Pulmonary artery endothelial cell (primary cell): ENCODE data around the gene CAPZB. TPM values are rescaled to one million over a fixed set of nuclear protein-coding genes. Genes with fewer than 3 reads are reported as not detected.

Source experiments
- DNase-seq: peaks from one replicate; pipeline ENCODE4 v3.0.0-alpha.2; 2011; ENCODE audit warnings: low read depth, low spot score
- total RNA-seq: library from RNA; depleted of rRNA; stranded (reverse); fragments of >200 nt; gene quantifications from 2 replicates; pipeline ENCODE4 v1.2.3, GENCODE V29; 2014

CAPZB gene
- total RNA-seq, 1 donor from 2014 or later = 113 TPM

DNA sequence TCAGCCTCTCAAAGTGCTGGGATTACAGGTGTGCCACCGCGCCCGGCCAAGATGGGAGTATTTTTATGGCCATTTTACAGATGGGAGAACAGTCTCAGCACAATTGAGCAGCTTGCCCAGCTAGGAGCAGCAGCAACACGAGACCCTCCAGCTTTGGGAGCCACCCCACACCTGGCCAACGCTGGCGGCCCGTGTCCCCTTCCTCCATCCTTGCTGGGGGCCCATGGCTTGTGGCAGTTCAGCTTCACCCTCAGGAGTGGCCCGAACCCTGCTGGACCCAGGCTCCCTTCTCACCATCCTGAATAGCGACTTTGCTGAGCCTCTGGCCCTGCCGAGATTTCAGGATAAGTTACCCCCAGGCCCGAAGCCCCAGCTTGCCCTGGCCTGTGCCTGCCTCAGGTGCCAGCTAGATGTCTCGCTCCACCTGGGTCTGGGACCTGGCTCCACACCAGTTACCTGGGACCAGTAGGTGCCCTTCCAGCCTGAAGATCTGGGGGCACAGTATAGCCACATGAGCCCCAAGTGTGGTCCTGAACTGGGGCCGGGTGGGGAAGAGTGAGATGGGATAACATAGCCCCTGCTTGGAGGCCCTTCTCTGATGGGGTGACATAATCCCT, 154.0 kb downstream of the CAPZB start:
- DNase-seq = no peak

DNA sequence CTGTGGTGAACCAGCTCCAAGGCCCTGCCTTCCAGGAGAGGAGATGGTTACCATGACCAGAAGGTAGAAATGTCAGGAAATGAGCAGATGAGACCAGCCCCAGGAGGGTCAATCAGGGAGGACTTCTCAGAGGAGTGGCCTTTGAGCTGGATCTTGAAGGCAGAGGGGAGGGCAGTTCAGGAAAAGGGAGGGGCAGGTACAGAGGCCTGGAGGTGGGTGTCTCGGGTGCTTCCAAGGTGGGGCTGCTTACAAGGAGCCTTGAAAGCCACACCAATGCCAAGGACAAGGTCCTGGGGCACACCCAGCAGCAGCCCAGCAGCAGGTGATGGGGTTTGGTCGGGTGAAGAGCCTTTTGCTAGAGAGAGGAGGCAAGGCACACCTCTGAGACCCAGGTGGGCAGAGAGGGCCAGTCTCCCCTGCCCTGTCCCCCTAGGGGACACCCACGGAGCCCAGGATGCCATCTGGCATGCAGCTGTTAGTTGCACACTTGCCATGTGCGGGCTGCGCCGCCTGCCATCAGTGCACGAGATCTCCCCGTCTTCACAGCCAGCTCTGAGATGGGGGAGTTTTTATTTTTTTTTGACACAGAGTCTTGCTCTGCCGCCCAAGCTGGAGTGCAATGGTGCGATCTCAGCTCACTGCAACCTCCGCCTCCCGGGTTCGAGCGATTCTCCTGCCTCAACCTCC, 154.7 kb downstream of the CAPZB start:
- no peak for DNase-seq

DNA sequence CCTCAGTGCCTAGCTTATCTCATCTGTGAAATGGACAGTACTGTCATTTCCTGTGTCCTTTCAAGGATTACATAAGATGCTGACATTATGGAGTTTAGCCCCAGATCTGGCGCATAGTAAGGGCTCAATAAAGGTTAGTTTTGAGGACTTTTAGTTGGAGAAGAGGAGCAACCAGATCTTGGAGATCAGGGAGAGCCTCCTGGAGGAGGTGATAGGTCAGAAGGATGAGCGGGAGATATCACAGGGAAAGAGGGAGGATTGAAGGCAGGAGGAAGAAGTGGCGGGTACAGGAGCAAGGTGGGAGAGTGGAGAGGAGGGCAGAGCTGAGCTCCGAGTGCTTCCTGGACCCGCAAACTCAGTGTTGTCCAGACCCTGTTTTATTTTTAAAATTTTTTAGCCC, 155.7 kb downstream of the CAPZB start:
- DNase-seq = no peak

DNA sequence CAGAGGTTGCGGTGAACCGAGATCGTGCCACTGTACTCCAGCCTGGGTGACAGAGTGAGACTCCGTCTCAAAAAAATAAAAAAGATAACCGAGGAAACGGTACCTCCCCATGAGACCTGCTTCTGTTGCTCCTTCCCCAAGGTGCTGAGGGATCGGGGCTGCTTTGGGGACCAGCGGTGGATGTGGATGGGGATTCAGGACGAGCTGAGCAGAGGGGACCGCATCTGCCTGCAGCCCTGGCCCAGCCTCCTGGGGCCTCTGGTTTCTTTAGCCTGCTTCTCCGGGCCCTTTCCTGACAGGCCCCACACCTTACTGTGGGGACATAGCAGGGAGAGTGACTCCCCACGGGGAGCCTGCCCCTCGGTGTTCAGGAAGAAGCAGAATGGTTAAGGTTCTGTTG, 156.2 kb downstream of the CAPZB start:
- DNase-seq = no peak

DNA sequence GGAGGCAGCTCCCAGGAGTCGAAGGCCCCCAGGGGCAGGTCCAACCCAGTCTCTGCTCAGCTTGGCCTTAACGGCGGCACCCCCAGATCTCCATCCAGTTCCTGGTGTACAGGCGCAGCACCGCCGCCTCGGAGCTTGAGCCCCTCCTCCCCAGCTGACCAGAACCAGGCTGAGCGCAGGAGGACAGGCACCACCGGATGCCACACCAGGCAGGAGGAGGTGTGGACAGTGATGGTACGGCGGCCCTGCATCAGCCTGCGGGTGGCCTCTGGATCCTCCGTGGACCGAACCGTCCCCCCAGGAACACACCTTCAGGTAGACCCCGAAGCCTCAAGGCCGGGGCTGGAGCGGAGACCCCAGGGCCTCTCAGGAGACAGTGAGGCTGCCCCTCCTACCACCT, 156.9 kb downstream of the CAPZB start:
- no peak for DNase-seq

DNA sequence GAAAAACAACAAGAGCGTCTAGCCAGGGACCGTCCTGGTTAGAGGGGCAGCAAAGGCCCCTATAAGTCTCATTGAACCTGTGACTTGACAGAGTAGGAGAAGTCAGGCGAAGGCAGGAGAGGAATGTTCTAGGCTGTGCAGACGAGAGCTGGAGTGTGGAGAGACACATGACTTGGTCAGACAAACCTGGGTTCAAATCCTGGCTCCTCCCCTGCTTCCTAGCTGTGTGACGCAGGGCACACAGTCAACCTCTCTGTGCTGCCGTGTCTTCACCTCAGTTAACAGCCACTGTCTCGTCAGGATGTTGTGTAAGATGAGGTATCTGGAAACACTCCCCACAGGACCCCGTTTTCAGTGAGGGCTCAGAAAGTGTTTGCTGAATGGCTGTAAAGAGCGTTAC, 157.6 kb downstream of the CAPZB start:
- no peak for DNase-seq

DNA sequence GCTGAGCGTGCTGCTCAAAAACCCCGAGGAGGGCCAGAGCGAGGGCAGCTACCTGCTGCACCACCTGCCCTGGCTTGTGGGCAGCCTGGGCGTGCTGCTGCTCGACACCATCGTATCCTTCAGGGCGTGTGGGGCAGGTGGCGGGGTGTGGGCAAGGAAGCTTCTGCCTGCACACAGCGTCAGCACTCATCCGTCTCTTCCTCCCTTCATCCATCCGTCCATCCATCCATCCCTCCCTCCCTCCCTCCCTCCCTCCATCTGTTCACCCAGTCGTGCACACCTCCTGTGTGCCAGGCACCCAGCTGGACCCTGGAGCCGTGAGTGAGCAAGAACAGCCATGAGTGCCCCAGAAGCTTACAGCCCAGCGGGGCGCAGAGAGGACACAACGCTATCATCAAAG, 158.0 kb downstream of the CAPZB start:
- DNase-seq = no peak

DNA sequence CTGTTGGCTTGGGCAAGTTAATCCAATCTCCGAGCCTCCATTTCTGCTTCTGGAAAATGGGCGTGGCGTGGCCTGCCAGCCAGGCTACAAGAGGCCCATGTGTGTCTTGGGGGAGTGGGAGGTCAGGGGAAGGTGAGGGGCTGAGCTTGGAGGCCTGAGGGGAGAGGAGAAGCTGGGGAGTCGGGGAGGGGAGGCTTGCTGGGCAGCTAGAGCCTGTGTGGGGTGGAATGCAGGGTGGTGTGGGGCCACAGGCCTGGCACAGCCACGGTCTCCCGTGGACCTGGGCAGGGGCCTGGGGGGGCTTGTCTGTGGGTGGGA, 158.6 kb downstream of the CAPZB start:
- no peak for DNase-seq

DNA sequence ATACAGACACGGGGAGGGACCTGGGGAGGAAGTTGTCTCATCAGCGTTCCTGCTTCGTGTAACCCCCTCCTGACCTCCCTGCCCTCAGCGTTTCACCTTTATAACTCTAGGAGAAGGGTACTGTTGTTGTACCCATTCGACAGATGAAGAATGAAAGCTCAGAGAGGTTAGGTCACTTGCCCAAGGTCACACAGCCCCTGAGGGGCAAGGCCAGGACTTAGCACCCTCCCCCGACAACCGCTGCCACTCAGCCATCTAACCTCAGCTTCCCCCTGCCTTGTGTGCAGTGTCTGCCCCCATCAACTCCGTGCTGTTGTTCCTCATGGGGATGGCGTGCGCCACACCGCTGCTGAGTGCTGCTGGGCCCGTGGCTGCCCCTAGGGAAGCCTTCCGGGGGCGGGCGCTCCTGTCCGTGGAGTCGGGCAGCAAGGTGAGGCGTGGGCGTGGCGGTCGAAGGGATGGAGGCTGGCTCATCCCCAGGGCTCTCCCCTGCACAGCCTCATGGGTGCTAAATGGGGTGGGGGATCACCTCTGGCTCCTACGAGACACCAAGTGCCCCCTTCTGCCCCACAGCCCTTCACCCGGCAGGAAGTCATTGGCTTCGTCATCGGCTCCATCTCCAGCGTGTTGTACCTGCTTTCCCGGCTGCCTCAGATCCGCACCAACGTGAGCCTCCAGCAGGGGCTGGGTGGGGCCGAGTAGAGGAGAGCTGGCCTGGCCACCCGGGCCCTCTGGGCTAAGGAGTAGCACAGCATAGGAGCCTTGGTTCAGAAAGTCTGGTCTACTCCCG, 159.2 kb downstream of the CAPZB start:
- DNase-seq = no peak

DNA sequence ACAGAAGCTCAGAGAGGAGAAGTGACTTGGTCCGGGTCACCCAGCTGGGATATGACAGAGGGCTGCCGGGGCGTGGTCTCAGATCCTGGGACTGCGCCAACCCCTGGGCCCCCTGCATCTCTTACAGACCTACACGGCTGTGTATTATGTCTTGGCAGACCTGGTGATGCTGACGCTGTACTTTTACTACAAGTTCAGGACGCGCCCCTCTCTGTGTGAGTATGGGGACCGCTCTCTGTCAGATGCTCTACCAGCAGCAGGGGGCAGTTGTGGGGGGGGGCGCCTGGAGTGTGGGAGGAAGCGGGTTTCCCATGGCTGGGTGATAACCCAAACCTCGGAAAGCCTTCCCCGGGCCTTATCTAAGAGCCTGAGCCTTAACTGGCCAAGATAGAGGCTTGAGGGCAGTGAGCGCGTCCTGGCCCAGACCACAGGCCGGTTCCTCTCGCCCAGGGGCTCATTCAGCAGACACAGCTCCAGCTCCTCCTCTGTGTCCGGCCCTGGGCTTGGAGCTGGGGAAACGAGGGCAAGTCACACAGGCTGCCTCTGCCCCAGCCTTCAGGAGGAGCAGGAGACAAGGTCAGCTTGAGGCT, 159.9 kb downstream of the CAPZB start:
- no peak for DNase-seq

DNA sequence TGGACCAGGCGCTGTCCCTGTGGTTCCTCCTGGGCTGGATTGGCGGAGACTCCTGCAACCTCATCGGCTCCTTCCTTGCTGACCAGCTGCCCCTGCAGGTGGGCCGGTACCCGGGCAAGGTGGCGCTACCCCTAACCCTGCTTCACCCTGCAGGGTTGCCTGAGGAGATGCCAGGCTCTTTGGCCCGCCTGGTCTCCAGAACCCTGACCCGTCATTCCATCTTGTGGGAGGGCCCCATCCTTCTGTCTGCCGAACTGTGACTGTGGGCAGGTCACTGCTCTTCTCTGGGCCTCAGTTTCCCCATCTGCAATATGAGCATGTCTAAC, 160.7 kb downstream of the CAPZB start:
- no peak for DNase-seq

DNA sequence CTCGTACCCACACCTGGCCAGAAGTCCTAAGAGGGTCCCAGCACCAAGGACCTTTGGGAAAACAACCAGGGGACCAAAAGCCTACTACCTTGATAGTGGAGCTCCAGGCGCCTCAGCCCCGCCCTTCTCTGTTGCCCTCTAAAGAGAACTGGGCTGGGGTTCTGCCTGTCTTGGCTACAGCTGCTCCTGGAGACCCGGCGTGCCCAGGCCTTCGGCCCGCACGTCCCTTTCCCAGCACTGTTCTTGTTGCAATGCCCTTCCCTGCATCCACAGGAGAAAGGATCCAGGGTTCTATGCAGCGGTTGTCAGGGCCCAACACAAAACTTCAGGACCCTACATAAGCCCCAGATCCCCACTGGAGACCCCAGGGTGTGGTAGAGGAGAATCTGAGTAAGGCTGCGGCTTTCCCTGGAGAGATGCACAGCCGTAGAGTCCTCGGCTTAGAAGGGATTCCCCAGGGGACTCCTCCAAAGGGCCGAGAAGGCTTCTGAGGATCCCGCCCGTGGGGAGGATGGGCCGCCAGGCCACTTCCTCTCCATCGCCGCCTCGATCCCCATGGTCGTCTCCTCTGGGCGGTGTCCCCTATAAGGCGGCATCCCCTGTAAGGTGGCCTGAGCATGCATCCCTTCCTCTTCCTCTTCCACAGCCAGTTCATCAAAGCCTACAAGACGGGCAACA, 161.2 kb downstream of the CAPZB start:
- DNase-seq = no peak

DNA sequence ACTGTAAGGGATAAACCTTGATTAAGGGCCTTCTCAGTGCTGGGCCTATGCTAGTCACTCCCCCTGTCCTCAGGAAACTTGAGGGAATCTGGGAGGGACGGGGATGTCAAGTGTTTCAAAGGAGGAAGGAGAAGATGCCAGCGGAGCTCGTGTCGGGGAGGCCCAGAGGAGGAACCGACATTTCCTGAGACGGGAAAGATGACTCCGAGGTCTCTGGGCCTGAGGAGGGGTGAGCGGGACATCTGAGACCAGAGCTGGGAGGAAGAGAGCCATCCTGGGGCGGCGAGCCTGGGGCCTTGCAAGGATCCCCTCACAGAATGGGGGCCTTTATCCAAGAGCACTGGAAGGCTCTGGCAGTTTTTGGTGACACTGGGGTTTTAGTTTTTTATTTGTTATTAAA, 162.9 kb downstream of the CAPZB start:
- DNase-seq = no peak

DNA sequence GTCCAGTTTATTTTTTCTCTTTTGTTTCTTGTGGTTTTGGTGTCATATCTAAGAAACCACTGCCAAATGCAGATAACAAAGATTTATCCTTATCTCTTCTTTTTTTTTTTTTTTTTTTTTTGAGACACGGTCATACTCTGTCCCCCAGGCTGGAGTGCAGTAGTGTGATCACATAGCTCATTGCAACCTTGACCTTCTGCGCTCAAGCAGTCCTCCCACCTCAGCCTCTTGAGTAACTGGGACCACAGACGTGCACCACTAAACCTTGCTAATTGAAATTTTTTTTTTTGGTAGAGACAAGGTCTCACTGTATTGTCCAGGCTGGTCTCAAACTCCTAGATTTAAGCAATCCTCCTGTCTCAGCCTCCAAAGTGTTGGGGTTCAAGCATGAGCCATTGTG, 164.3 kb downstream of the CAPZB start:
- no peak for DNase-seq

DNA sequence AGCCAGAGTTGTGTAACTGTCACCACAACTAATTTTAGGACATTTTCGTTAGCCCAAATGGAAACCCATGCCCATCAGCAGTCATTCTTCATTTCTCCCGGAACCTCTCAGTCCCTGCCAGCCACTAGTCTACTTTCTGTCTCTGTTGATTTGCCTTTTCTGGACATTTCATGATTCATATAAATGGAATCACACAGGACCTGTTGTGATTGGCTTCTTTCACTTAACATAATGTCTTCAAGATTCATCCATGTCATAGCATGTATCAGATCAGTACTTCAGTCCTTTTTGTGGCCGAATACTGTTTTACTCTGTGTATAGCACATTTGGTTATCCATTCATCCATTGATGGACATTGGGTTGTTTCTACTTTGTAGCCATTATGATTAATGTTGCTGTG, 166.1 kb downstream of the CAPZB start:
- DNase-seq = no peak

DNA sequence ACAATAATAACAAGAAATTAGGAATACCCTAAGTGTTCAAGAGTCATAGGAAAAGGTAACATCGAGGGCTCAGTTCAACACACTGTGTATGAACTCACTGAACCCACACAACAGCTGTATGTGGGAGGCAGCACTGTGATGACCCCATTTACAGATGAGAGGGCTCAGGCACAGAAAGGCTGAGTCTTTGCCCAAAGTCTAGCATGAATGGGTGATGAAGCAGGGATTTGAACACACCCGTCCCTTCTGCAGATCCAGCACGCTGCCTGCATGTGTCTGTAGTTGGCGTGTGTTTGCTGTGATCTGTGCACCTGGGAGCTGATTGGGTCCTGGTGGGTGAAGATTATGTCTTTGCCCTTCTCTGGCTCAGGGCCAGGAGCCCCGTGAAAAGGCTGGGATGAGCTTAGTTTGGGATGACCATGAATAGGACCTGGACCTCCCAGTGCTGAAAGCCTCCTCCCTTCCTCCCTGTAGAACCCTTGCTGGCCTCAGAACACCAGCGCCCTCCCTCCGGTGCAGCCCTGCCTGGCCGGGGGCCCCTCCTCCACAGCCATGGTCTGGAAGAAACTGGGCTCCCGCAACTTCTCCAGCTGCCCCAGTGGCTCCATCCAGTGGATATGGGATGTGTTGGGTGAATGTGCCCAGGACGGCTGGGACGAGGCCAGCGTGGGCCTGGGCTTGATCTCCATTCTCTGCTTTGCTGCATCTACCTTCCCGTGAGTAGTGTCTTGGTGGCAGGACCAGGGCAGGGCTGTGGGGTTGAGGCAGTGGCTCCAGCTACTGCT, 168.0 kb downstream of the CAPZB start:
- no peak for DNase-seq

DNA sequence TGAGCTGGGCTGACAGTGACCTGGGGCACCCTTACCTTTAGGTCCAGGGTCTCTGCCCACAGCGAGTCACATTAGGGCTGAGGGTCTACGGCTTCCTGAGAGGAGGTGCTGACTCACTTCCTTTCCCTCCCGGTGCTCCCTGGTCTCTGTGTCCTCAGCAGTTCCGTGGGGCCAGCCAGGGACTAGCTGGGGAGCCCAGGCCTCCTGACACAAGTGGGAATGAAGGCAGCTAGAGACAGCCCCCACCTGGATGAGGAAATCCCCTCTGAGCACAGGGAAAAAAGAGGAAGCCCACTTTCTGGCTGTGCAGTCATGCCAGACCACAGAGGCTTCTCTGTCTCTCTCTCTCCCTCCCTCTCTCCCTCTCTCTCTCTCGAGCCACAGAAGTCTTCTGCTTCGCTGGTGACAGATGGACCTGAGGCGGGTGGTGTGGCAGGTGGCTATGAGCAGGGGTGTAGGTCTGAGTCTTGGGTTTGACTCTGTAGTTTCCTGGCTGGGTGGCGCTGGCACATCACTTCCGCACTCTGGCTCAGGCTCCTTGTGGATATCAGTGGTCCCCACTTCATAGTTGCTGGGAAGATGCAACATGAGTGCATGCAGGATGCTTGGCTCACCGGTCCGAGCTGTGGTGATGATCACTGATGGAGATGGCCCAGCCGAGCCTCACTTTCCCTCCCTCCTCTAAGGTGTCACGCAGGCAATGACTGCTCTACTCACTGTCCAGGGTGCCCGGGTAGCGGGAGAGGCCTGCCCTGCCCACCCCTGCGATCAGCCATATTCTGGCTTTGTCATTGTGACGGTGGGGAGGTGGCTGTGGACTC, 169.8 kb downstream of the CAPZB start:
- no peak for DNase-seq

DNA sequence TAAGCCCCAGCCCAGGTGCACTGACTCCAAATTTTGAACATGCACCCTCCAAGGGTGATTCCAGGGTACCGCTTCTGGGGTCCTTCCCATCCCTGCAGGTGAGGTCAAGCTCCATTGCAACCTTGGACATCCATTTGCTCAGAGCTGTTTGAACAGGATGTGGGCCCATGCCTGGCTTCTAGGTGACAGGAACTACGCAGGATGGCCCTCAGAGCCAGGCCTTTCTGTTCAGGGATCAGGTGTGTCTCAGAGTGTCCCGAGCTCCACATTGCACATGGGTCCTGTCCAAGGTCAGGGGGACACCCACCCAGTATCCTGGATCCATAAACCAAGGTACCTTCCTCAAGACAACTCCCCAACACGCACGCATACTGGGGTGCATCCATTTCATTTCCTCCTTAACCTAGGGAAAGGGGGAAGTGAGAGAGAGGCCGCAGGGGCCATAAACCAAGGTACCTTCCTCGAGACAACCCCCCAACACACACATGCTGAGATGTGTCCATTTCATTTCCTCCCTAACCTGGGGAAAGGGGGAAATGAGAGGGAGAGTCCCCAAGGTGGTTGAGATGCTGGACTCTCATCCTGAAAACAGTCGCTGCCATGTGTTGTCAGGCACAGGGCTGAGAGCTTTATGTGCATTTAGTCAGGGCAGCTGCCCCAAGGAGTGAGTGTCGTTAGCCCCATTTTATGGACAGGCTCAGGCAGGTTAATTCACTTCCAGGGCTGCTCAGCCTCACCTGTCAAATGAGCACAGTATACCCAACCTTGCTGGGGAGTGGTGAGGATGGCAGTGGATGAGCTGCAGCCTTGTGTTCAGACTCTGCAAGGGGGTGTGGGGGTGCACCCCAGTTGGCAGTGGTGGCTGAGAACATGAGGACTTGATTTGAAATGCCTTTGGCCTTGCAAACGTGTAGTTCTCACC, 171.1 kb downstream of the CAPZB start:
- DNase-seq = no peak

DNA sequence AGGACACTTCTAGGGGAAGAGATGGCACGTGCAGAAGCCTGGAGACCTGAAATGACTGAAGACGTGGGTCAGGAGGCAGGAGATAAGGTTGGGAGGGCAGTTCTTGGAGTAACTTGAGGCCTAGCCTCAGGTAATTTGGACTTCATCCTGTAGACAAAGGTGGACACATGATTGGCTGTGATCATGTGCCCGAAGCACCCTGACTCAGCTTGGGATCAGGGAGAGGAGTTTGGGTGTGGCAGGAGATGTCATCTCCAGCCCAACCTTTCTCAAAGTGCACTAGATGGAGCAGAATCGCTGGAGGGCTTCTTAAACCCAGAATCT, 171.7 kb downstream of the CAPZB start:
- no peak for DNase-seq
